HG03280 (cell line): ENCODE results near the gene NAA16.
"Not testable (repeated sequence)": the region's sequence is repeated elsewhere in the genome, so short reads cannot be mapped to it uniquely, and the experiment has no call there.

Experiments
- ATAC-seq: cut with Tn5 transposase; IDR thresholded peaks from one replicate; pipeline ENCODE4 v1.9.1; 2021; ENCODE audit warnings: mild to moderate bottlenecking, moderate library complexity; ENCODE audit not compliant: unreplicated experiment

NAA16 gene

GRCh38 chr13:41352935-41353840 lies 42.1 kb downstream of the NAA16 start:
- ATAC-seq = peak; percentile 44

- ATAC-seq = no peak
Observed at GRCh38 chr13:41354416-41354815, 43.3 kb downstream of the NAA16 start.

GRCh38 chr13:41356385-41356648 lies 45.2 kb downstream of the NAA16 start:
- ATAC-seq = not testable (repeated sequence)

- ATAC-seq = no peak
Observed at GRCh38 chr13:41356786-41357185, 45.7 kb downstream of the NAA16 start.

GRCh38 chr13:41361491-41361890 lies 50.4 kb downstream of the NAA16 start:
- no peak for ATAC-seq

GRCh38 chr13:41364043-41364442 lies 53.0 kb downstream of the NAA16 start:
- ATAC-seq = no peak

GRCh38 chr13:41365631-41366030 lies 54.6 kb downstream of the NAA16 start:
- no peak for ATAC-seq

- ATAC-seq = no peak
Observed at GRCh38 chr13:41370736-41371135, 59.7 kb downstream of the NAA16 start.

GRCh38 chr13:41377446-41377845 lies 66.4 kb downstream of the NAA16 start:
- no peak for ATAC-seq

GRCh38 chr13:41382431-41382830 lies 71.4 kb downstream of the NAA16 start:
- no peak for ATAC-seq

- no peak for ATAC-seq
Observed at GRCh38 chr13:41383386-41383785, 72.3 kb downstream of the NAA16 start.

GRCh38 chr13:41384749-41385503 lies 73.9 kb downstream of the NAA16 start:
- no peak for ATAC-seq

- ATAC-seq = no peak
Observed at GRCh38 chr13:41386211-41386610, 75.1 kb downstream of the NAA16 start.

- ATAC-seq = no peak
Observed at GRCh38 chr13:41387576-41387975, 76.5 kb downstream of the NAA16 start.

GRCh38 chr13:41388143-41388881 lies 77.2 kb downstream of the NAA16 start:
- ATAC-seq = no peak

GRCh38 chr13:41389580-41389979 lies 78.5 kb downstream of the NAA16 start:
- no peak for ATAC-seq

- no peak for ATAC-seq
Observed at GRCh38 chr13:41394166-41394565, 83.1 kb downstream of the NAA16 start.

- ATAC-seq = no peak
Observed at GRCh38 chr13:41398494-41399170, 87.6 kb downstream of the NAA16 start.

- no peak for ATAC-seq
Observed at GRCh38 chr13:41401366-41401765, 90.3 kb downstream of the NAA16 start.

GRCh38 chr13:41402691-41403511 lies 91.8 kb downstream of the NAA16 start:
- no peak for ATAC-seq
